ENCODE data around the gene GRIK4.

GRCh38 chr11:120676991-120677390 lies 165.4 kb downstream of the GRIK4 start:
- TF ChIP-seq USF2 (IDR thresholded peaks at IDR 0.05; ENCODE audit: low read depth, low read length) (no peak), CTCF (conservative IDR thresholded peaks at IDR 0.05; ENCODE audit: low read depth, low read length) (no peak), BHLHE40 (IDR thresholded peaks at IDR 0.05; ENCODE audit: low read depth, low read length) (no peak), POLR2A (IDR thresholded peaks at IDR 0.05; ENCODE audit: low read depth, low read length) (no peak), CEBPB (IDR thresholded peaks at IDR 0.05; ENCODE audit: low read depth, low read length) (no peak), RAD21 (IDR thresholded peaks at IDR 0.05; ENCODE audit: low read length) (no peak), FOS (IDR thresholded peaks at IDR 0.05; ENCODE audit: low read depth, low read length) (no peak)
